Activated T-helper 9 cell treated with anti-CD3 and anti-CD28 coated beads, Interleukin-2, amount 50 U/mL, for 16 hours (primary cell): ENCODE data around the gene TRIM25.
"Not testable (repeated sequence)": the region's sequence is repeated elsewhere in the genome, so short reads cannot be mapped to it uniquely, and the experiment has no call there.

Experiments used
- DNase-seq: peaks from one replicate; pipeline ENCODE4 v3.0.0-alpha.2; 2020; ENCODE audit warnings: low read depth

Gene TRIM25, protein sequence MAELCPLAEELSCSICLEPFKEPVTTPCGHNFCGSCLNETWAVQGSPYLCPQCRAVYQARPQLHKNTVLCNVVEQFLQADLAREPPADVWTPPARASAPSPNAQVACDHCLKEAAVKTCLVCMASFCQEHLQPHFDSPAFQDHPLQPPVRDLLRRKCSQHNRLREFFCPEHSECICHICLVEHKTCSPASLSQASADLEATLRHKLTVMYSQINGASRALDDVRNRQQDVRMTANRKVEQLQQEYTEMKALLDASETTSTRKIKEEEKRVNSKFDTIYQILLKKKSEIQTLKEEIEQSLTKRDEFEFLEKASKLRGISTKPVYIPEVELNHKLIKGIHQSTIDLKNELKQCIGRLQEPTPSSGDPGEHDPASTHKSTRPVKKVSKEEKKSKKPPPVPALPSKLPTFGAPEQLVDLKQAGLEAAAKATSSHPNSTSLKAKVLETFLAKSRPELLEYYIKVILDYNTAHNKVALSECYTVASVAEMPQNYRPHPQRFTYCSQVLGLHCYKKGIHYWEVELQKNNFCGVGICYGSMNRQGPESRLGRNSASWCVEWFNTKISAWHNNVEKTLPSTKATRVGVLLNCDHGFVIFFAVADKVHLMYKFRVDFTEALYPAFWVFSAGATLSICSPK

DNA sequence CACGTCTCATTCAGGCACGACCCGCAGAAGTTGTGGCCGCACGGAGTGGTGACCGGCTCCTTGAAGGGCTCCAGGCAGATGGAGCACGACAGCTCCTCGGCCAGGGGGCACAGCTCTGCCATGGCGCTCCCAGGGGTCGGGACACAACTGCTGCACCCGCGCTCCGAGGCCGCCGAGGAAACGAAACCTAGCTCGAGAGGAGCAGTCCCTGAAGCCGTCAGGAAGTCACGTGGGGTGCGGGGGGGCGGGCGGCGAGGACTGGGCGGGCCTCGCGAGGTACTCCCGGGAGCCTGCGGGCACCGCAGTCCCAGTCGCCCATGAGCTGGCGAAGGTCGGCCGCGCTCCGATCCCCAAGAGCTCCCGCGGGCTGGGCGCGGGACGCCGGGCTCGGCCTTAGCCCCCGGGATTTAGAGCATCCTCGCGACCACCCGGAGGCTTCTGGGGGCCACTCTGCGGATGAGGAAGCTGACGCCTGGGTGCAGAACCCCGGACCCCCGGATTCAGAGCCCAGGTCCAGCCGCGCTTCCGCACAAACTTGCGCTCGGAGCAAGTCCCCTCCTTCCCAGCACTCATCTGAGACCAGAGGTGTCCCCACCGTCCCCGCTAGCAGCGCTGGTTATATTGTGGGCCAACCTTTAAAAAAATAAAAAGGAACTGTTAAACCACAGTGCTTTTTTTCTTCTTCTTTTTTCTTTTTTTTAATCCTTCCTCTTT lies at the start of gene TRIM25:
TSS of gene TRIM25 (minus strand) at position 183 of the 714 bp plus-strand sequence. CDS start at position 122, 61 bp downstream.
- peak; percentile 85 for DNase-seq

DNA sequence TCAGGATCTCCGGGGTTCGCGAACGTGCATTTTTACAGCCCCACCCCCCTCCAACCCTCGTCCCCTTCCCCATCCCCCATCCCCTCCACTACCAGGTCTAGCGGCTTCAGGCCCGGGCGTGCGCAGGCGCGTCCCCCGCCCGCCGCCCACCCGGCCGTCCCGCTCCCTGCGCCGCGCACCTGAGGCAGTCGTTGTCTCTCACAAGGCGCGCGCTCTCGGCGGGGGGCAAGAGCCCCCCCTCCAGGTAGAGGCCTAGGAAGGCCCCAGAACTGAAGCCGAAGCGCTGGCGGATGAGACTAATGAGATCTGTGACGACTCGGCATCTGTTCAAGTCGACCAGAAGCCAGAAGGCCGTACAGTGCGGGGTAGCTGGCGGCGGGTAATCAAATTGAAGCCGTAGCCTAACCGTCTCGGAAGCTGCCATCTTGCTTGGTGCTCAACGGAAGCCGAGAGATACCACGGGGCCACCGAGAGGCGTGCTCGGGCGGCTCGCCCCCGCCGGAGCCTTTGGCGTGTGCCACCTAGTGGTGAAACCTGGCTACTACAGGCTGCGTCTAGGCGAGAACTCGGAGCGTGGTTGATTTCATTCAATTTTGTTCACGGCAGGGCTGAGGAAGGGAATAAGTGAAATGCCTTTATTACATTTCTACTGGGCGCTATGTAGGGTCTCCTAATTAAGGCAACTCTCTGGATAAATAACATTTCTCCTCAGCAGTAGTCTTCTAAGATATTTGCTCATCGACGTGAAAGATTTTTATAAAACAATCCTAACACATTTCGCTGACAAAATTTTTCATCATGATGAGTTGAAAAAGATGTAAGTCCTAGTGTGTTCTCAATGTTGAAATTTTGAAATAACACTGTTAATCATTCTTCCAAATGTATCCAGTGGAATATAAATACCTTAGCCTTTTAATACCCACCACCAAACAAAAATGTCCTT lies 47.0 kb upstream of the TRIM25 start, which contains the start of gene COIL:
TSS of gene COIL (minus strand) at position 455 of the 943 bp plus-strand sequence. CDS start at position 424, 31 bp downstream.
- peak; percentile 90 for DNase-seq

DNA sequence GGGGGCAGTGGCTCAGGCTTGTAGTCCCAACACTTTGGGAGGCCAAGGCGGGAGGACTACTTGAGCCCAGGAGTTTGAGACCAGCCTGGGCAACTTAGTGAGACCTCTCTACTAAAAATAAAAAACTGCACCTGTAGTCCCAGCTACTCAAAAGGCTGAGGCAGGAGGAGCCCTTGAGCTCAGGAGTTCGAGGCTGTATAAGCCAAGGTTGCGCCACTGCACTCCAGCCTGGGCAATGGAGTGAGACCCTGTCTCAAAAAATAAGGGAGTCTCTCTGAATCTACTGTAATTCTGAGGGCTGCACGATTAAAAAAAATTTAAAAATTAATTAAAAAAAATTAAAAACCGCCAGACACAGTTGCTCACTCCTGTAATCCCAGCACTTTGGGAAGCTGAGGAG lies 43.1 kb upstream of the TRIM25 start:
- no peak for DNase-seq

DNA sequence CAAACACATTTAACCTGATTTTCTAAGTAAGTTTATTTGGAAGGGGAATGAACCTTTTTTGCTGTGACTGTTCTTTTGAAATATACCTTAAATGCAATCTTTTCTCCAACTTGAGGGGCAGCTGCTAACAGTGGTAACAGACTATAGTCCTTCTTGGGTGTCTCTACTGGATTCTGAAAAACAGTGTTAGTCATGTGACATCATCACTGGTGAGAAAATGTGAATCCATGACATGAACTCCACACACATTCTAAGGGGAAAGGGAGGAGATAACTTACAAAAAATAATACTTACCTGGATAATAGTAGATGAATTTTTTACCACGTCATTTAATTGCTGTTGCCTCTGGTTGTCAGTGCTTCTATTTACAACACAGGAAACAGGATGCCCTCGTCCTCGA lies 35.7 kb upstream of the TRIM25 start:
- DNase-seq, result no peak

DNA sequence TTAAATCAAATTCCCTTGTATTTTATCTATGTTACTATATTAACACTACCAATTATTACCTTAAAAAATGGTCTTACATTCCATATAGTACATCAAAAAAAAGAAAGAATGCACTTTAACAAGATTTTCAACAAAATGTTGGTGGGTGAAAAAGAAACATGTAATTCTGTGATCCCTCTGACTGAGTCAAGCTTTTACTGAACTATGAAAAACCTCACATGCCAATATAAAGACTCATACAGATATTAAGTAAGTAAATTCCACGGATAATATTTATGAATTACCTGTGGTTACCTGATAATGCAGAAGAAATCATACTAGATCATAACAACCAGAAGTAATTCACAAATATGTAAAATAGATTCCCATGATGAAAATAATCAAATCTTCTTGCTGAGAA lies 34.6 kb upstream of the TRIM25 start:
- no peak for DNase-seq

DNA sequence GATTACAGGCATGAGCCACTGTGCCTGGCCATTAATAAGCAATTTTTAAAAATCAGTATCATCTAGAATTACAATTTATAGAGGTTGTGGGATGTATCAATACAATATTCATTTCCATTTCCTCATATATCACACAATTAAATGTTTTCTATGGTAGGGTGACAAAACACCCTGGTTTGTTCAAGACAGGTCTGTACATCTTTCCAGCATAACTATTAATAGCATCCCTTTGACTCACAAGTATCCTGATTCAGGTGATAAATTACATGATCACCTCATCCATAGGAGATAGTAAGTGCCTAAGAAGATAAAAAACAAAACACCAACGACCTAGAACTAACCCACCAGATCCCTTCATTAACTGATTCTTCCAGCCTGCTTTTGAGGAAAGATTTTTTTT lies 33.9 kb upstream of the TRIM25 start:
- DNase-seq, result no peak

DNA sequence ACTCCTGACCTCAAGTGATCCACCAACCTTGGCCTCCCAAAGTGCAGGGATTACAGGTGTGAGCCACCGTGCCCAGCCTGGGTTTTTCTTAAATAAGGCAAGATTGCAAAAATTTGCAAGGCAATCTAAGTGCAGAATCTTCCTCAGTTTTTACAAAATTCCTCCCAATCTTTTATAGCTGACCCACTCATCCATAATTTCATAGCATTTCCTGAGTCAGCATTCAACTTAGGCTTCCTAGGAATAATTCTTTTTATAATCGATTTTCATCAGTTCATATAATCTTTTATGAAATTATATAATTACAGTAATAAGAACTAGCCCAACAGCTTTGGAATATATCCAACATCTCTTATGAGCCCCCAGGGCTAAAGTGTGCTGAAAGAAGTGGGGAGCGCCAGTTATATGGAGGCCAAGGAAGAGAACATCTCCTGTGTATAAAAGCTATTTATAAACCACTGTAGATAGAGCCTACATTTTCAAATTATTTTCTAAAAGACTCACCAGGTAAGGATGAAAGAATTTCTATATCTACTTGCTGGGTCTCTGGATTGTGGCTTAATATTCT lies 32.2 kb upstream of the TRIM25 start:
- no peak for DNase-seq

DNA sequence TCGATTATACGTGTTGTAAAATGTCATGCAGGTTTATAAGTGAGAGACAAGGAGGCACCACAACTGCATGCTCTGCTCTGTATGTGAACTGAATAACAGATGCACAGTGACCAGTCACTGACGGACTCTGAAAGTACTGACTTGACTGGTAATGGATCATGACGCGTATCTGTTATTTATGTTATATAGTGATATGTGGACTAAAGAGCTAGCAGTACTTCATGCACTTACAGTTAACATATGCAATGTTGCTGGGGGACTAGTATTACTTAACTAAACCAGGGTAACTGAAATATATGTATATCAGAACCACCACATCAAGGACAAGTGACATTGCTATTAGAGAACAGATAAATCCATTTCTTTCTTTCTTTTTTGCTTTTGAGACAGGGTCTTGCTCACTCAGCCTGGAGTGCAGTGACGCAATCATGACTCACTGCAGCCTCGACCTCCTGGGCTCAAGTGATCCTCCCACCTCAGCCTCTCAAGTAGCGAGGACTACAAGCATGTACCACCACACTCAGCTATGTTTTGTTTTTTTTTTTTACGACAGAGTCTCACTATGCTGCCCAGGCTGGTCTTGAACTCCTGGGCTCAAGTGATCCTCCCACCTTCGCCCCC lies 29.8 kb upstream of the TRIM25 start:
- DNase-seq, result no peak

DNA sequence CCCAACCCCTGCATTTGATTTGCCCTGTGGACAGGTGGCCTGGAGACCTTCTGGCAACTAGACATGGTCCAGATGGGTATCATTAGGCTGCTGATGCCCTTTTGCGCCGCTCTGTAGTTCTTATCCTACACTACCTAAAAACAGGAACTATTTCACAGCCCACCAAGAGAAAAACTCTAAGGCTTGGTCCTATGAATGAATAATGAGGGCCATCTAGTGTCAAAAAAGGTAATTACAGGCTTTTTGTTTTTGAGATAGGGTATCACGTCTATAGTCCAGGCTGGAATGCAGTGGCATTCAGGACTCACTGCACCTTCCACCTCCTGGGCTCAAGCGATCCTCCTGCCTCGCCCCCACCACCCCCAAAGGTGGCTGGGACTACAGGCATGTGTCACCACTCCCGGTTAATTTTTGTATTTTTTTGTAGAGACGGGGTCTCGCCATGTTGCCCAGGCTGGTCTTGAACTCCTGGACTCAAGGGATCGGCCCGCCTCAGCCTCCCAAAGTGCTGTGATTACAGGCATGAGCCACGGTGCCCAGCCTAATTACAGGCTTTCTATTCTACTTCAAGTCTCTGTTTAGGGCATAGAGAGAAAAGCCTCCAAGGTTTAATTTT lies 26.1 kb upstream of the TRIM25 start:
- DNase-seq, result no peak

DNA sequence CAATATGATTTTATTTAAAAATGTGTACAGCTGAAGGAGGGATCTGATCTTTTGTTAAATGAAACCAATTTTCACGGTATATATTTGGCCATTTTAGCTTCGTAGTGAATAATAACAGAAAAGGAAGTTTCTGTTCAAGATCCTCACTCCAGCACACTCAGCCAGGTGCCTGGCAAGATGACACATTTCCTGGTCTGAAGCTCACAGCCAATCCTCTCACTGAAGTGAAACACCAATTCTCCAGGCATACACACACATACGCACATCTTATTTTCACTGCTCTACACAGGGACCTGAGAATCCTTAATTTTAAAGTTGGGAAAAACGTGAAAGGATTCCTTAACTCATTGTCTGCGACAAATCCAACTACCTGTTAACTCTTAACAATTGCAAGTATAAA lies 24.4 kb upstream of the TRIM25 start:
- not testable (repeated sequence) for DNase-seq

DNA sequence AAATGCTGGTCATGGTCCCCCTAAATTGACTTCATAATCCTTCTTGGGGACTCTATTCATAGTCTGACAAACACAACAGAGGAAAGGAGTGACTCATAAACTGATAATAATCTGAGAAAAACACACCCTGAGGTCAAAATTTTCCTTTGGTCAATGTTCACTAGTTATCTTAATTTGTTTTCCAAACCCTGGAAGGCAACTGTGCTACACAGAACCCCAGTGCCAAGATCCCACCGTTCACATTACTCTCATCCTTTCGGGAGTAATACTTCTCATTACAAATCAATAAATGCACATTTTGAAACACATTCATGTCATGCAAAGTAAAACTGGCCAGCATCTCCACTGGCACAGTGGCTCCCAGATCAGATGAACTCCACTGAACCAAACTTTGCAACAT lies 23.8 kb upstream of the TRIM25 start:
- no peak for DNase-seq

DNA sequence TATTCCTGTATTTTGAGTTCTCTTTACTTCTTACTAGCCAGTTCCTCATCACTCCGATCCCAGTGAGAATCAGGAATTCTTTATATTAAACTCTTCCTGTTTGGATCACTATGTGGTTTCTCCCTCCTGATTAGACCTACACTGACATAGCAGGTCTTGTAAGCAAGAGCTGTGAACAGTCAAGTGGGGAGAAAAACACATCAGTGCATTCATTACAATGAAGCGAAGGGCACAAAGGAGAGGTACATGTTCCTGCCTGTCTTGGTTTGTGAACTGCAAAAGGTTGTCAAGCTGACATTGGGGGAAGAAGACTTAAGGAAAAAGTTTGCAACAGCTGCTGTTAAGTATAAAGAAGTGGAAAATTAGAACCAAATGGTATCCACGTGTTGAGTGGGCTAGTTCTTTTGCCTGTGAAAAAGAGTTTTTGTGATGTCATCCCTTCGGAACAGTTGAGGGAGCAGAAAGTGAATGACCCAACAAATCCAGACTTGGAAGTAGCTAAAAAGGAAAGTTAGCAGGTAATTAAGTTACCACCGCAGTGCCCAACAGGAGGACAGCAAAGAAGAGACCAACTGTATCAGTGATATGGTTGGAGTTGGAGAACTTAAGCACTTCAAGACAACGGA lies 23.0 kb upstream of the TRIM25 start:
- no peak for DNase-seq

DNA sequence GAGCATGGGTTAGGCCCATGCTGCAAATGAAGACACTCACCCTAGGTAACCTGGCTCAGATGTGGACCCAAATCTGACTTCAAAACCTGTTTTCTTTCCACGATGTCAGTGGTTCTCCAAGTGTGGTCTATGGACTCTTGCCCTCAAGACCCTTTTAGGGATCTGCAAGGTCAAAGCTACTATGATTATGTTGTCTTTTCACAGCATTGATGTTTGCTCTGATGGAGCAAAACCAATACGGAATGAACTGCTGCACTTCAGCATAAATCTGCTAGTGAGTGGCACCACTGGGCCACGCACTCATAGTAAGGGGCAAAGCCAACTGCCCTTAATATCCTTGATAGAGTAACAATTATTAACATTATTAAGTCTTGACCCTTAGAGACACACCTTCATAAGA lies 21.6 kb upstream of the TRIM25 start:
- no peak for DNase-seq

DNA sequence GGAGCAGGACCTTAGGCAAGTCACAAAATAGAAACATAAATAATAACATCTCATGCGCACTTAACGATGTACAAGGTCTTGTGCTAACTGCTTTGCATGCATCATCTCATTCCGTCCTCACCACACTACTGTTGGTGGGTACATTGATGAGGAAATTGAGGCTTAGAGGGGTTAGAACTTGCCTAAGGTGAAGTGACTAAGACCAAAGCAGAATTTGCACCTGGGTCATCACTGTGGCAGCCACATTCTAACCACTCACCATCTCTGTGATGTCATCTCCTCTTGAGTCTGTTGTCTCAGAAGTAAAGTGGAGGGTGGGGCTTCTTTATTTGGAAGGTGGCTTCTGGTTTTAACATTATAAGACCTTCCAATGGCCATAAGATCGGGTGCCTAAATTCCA lies 20.4 kb upstream of the TRIM25 start:
- no peak for DNase-seq

DNA sequence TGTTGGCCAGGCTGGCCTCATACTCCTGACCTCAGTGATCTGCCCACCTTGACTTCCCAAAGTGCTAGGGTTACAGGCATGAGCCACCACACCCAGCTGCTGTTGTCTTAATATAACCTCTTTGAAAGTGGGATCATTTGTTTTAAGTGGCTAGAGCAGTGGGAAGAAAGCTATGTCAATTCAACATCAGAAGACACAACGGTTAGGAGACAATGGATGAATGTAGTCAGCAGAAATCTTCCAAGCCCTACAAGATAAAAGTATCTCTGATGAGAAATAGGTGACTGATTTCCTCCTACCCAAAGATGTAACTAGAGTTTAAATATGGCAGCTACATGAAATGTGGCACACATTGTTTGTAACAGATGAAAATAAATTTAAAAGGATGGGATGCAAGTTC lies 20.0 kb upstream of the TRIM25 start:
- DNase-seq, result no peak

DNA sequence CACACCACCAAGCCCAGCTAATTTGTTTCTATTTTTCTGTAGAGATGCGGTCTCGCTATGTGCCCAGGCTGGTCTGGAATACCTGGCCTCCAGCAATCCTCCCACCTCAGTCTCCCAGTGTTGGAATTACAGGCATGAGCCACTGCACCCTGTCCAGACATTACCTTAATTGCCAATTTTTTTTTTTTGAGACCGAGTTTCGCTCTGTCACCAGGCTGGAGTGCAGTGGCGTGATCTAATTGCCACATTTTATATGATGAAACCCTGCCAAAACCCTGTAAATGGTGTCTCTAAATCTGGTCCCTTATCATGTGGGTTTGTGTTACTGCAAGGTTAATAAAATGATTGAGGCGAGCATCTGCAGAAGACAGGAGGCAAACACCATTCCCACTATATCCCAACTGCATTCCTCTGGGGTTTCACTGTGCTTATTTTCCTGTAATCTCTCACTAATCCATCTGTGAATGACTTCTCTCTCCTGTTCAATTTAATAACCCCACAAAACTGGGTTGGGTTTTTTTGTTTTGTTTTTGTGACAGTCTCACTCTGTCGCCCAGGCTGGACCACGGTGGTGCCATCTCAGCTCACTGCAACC lies 19.4 kb upstream of the TRIM25 start:
- DNase-seq, result no peak

DNA sequence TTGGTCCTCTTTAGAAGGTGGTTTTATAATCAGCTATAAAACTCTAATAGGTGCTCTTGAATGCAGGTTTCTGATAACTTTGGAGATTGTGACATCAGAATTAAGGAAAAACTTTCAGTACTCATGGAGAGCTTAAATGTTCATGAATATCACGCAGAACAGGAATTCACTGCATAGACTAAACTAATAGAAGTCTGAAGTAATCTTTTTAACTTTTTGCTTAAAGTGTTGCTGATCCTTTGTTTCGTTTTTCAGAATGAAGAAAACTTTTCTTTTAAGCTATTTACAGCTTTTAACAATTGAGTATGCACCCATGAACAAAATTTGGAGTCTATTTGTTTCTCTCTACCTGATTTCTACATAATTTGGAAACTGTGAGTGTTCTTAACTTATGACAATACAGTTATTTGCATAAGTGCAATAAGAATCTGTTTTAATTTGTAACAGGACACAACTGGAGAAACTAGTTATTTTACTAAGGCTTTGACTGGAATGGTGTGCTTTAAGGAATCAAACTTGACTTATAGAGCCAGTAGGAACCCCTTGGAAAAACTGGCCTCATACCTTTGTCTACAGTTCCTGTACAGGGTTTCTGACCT lies 17.0 kb upstream of the TRIM25 start:
- DNase-seq, result no peak

DNA sequence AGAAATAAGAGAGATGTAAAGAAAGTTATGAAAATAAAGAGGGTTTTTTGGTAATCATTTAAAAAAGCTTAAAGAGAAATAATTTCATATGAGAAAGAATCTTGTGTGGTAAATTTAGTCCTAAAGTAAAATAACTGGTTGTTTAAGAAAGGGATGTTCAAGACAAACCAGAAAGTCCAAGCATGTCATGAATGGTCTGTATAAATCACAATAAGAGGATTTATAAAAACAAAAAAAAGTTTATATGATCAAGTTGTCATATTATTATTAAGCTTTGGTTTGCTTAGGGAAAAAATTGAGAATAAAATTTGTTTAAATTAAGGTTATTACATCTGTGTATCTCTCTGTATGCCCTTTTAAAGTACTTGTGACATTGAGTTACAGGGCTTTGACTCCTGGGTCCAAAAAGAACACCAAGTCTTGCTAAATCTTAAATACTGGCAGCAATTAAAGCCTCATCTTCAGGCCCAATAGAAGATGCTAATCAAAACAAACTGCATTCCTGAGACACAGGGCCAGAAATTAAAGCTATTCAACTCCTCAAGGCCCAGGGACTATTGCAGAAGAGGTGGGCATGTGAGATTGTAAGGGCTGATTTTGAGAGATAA lies 15.6 kb upstream of the TRIM25 start:
- DNase-seq, result no peak

DNA sequence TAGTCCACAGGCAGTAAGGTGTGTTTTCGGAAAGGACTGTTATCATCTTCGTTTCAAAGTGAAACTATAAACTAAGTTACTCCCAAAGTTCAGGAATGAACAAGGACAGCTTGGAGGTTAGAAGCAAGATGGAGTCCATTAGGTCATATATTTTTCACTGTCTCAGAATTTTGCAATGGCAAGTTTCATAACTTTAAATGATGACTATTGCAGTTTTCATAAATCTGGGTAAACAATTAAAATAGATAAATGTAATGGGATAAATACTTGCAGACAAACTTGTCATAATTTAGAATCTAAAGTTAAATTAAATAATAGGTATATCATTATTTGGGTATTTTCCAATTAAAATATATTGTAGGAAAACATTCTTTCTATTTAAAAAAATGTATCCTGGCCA lies 14.7 kb upstream of the TRIM25 start:
- no peak for DNase-seq
